GM23338 (cell line): ENCODE results near the gene DR1. TPM values are rescaled to one million over a fixed set of nuclear protein-coding genes. Genes with fewer than 3 reads are reported as not detected.

Experiments used
- ATAC-seq: fragments of 200-7000 bp; cut with Tn5 transposase; 3 replicates; pipeline ENCODE4 v1.9.1; 2020
- DNase-seq: peaks from one replicate; pipeline ENCODE4 v3.0.0-alpha.2; 2015; ENCODE audit warnings: low spot score
- H2AFZ ChIP-seq: fragments of 200-600 bp; sonication (generic); 2 replicates; pipeline ENCODE4 v1.8.0; 2016; ENCODE audit warnings: antibody characterized with exemption, mild to moderate bottlenecking, moderate library complexity
- H3F3A ChIP-seq: fragments of 200-600 bp; sonication (generic); replicated peaks from 2 replicates; pipeline ENCODE4 v1.8.0; 2017; ENCODE audit warnings: antibody characterized with exemption, mixed run types, low read depth
- H3K27ac ChIP-seq: fragments of 200-600 bp; sonication (generic); 2 replicates; pipeline ENCODE4 v1.6.1; 2016; ENCODE audit warnings: low read depth
- H3K27me3 ChIP-seq: fragments of 200-600 bp; sonication (generic); 2 replicates; pipeline ENCODE4 v1.8.0; 2016; ENCODE audit warnings: mild to moderate bottlenecking, mixed run types, moderate library complexity; ENCODE audit not compliant: insufficient read depth
- H3K36me3 ChIP-seq: fragments of 200-600 bp; sonication (generic); 2 replicates; pipeline ENCODE4 v1.8.0; 2016; ENCODE audit warnings: mild to moderate bottlenecking; ENCODE audit not compliant: insufficient read depth
- H3K4me1 ChIP-seq: fragments of 200-600 bp; sonication (generic); 2 replicates; pipeline ENCODE4 v1.8.0; 2016; ENCODE audit warnings: mild to moderate bottlenecking, moderate library complexity; ENCODE audit not compliant: insufficient read depth
- H3K4me2 ChIP-seq: fragments of 200-600 bp; sonication (generic); 2 replicates; pipeline ENCODE4 v1.7.1; 2017; ENCODE audit warnings: mixed run types
- H3K4me3 ChIP-seq: fragments of 200-600 bp; sonication (generic); 2 replicates; pipeline ENCODE4 v1.6.1; 2016; ENCODE audit warnings: mixed run types
- H3K79me2 ChIP-seq: fragments of 200-600 bp; sonication (generic); replicated peaks from 2 replicates; pipeline ENCODE4 v1.8.0; 2017; ENCODE audit warnings: mild to moderate bottlenecking; ENCODE audit not compliant: insufficient read depth
- H3K9me2 ChIP-seq: fragments of 200-600 bp; sonication (generic); 2 replicates; pipeline ENCODE4 v1.8.0; 2017; ENCODE audit not compliant: insufficient read depth
- H4K20me1 ChIP-seq: fragments of 200-600 bp; sonication (generic); replicated peaks from 2 replicates; pipeline ENCODE4 v1.8.0; 2017; ENCODE audit warnings: mild to moderate bottlenecking; ENCODE audit not compliant: insufficient read depth
- H3K27ac Mint-ChIP-seq: 2 replicates; pipeline ENCODE4 v1.8.0; 2020; ENCODE audit warnings: inconsistent platforms, mild to moderate bottlenecking, moderate library complexity, mixed read lengths
- H3K27me3 Mint-ChIP-seq: 3 replicates; pipeline ENCODE4 v1.8.0; 2022; ENCODE audit warnings: low read depth, mild to moderate bottlenecking, moderate library complexity, mixed read lengths, inconsistent platforms; ENCODE audit not compliant: insufficient read depth, poor library complexity
- H3K36me3 Mint-ChIP-seq: 3 replicates; pipeline ENCODE4 v1.8.0; 2021; ENCODE audit warnings: low read depth, mild to moderate bottlenecking, inconsistent platforms, moderate library complexity, mixed read lengths
- H3K4me1 Mint-ChIP-seq: 3 replicates; pipeline ENCODE4 v1.8.0; 2020; ENCODE audit warnings: mild to moderate bottlenecking, inconsistent platforms, mixed read lengths
- H3K4me3 Mint-ChIP-seq: 3 replicates; pipeline ENCODE4 v1.8.0; 2021; ENCODE audit warnings: moderate library complexity, mild to moderate bottlenecking, inconsistent platforms, mixed read lengths
- H3K9me3 Mint-ChIP-seq: 3 replicates; pipeline ENCODE4 v1.8.0; 2020; ENCODE audit warnings: moderate library complexity, mild to moderate bottlenecking, inconsistent platforms, mixed read lengths
- CREB1 ChIP-seq: fragments of 250-450 bp; sonication (Bioruptor Pico); IDR thresholded peaks from 2 replicates; pipeline ENCODE4 v1.5.0; 2020; ENCODE audit warnings: low read depth, mild to moderate bottlenecking, moderate library complexity
- EZH2 ChIP-seq: fragments of 200-600 bp; sonication (generic); IDR thresholded peaks from one replicate; pipeline ENCODE4 v1.8.0; 2017; ENCODE audit warnings: antibody characterized with exemption, mild to moderate bottlenecking, low read depth; ENCODE audit not compliant: unreplicated experiment
- NANOG ChIP-seq: IDR thresholded peaks from 2 replicates; pipeline ENCODE4 v1.6.1; 2016; ENCODE audit warnings: antibody characterized with exemption, borderline replicate concordance
- ZNF114 ChIP-seq: fragments of 250-450 bp; sonication (Bioruptor Pico); IDR thresholded peaks from 2 replicates; pipeline ENCODE4 v1.5.0; 2020; ENCODE audit warnings: mild to moderate bottlenecking, moderate library complexity
- polyA plus RNA-seq: library from polyadenylated mRNA; unstranded; fragments of >200 nt; fragmentation: Nextera tagmentation; extraction: Ambion mirVana; gene quantifications from 2 replicates; pipeline ENCODE4 v1.2.1, GENCODE V29; 2016
- total RNA-seq: library from RNA; depleted of rRNA; stranded (reverse); fragments of >200 nt; shearing (Covaris generic); gene quantifications from 2 replicates; pipeline ENCODE4 v1.2.3, GENCODE V29; 2014
- TF ChIP-seq, protein P1 (sequence below), 2 experiments: fragments of 200-600 bp in 1 of 2; sonication (generic) in 1 of 2; conservative IDR thresholded peaks; 2 replicates each; pipeline versions ENCODE4 v1.5.1 to v1.6.1; 2016 to 2017; ENCODE audit warnings: antibody characterized with exemption in 2 of 2, low read depth in 2 of 2, mild to moderate bottlenecking in 2 of 2, moderate library complexity in 1 of 2
- TF ChIP-seq, protein P2 (sequence below): fragments of 250-450 bp; sonication (Bioruptor Pico); IDR thresholded peaks from 2 replicates; pipeline ENCODE4 v1.5.0; 2020; ENCODE audit warnings: mild to moderate bottlenecking, moderate library complexity
- TF ChIP-seq, protein P3 (sequence below): IDR thresholded peaks from one replicate; pipeline ENCODE4 v1.6.1; 2018; ENCODE audit warnings: antibody characterized with exemption; ENCODE audit not compliant: unreplicated experiment

The DR1 gene
- total and polyA plus RNA-seq, 2 experiments from 2014 or later, result 20.9 to 61.2 TPM

DNA sequence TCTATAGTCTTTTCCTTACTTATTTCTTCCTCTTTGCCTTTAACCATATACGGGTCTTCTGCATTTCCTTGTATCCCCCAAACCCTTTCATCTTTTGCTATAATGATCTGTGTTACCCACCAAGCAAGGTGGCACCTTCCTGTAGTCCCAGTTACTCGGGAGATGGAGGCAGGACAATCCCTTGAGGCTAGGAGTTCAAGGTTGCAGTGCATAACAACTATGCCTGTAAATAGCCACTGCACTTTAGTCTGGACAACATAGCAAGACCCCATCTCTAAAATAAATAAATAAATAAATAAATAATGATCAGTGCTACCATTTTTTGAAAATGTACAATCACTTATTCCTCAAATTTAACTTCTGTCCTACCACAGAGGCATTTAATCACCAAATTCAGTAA, 11.5 kb downstream of the DR1 start:
- Mint-ChIP-seq H3K36me3 (peaks cover 61% of the 10 kb centered on the region), H3K4me3 (no peak overlapping the region), H3K4me1 (peaks cover 18% of the 10 kb centered on the region), H3K9me3 (no peaks in the 10 kb centered on the region), H3K27me3 (no peaks in the 10 kb centered on the region), H3K27ac (no peak overlapping the region)
- peaks cover 27% of the 10 kb centered on the region for H3K36me3 ChIP-seq
- no peak for ATAC-seq
- no peak for DNase-seq
- no peaks in the 10 kb centered on the region for H3F3A ChIP-seq
- peaks cover 87% of the 10 kb centered on the region for H3K79me2 ChIP-seq
- TF ChIP-seq, protein P1, sequence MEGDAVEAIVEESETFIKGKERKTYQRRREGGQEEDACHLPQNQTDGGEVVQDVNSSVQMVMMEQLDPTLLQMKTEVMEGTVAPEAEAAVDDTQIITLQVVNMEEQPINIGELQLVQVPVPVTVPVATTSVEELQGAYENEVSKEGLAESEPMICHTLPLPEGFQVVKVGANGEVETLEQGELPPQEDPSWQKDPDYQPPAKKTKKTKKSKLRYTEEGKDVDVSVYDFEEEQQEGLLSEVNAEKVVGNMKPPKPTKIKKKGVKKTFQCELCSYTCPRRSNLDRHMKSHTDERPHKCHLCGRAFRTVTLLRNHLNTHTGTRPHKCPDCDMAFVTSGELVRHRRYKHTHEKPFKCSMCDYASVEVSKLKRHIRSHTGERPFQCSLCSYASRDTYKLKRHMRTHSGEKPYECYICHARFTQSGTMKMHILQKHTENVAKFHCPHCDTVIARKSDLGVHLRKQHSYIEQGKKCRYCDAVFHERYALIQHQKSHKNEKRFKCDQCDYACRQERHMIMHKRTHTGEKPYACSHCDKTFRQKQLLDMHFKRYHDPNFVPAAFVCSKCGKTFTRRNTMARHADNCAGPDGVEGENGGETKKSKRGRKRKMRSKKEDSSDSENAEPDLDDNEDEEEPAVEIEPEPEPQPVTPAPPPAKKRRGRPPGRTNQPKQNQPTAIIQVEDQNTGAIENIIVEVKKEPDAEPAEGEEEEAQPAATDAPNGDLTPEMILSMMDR (conservative IDR thresholded peaks at IDR 0.05; ENCODE audit: low read depth in 2 of 2), result no peak
- no peak for TF ChIP-seq NANOG
- TF ChIP-seq, protein P2, sequence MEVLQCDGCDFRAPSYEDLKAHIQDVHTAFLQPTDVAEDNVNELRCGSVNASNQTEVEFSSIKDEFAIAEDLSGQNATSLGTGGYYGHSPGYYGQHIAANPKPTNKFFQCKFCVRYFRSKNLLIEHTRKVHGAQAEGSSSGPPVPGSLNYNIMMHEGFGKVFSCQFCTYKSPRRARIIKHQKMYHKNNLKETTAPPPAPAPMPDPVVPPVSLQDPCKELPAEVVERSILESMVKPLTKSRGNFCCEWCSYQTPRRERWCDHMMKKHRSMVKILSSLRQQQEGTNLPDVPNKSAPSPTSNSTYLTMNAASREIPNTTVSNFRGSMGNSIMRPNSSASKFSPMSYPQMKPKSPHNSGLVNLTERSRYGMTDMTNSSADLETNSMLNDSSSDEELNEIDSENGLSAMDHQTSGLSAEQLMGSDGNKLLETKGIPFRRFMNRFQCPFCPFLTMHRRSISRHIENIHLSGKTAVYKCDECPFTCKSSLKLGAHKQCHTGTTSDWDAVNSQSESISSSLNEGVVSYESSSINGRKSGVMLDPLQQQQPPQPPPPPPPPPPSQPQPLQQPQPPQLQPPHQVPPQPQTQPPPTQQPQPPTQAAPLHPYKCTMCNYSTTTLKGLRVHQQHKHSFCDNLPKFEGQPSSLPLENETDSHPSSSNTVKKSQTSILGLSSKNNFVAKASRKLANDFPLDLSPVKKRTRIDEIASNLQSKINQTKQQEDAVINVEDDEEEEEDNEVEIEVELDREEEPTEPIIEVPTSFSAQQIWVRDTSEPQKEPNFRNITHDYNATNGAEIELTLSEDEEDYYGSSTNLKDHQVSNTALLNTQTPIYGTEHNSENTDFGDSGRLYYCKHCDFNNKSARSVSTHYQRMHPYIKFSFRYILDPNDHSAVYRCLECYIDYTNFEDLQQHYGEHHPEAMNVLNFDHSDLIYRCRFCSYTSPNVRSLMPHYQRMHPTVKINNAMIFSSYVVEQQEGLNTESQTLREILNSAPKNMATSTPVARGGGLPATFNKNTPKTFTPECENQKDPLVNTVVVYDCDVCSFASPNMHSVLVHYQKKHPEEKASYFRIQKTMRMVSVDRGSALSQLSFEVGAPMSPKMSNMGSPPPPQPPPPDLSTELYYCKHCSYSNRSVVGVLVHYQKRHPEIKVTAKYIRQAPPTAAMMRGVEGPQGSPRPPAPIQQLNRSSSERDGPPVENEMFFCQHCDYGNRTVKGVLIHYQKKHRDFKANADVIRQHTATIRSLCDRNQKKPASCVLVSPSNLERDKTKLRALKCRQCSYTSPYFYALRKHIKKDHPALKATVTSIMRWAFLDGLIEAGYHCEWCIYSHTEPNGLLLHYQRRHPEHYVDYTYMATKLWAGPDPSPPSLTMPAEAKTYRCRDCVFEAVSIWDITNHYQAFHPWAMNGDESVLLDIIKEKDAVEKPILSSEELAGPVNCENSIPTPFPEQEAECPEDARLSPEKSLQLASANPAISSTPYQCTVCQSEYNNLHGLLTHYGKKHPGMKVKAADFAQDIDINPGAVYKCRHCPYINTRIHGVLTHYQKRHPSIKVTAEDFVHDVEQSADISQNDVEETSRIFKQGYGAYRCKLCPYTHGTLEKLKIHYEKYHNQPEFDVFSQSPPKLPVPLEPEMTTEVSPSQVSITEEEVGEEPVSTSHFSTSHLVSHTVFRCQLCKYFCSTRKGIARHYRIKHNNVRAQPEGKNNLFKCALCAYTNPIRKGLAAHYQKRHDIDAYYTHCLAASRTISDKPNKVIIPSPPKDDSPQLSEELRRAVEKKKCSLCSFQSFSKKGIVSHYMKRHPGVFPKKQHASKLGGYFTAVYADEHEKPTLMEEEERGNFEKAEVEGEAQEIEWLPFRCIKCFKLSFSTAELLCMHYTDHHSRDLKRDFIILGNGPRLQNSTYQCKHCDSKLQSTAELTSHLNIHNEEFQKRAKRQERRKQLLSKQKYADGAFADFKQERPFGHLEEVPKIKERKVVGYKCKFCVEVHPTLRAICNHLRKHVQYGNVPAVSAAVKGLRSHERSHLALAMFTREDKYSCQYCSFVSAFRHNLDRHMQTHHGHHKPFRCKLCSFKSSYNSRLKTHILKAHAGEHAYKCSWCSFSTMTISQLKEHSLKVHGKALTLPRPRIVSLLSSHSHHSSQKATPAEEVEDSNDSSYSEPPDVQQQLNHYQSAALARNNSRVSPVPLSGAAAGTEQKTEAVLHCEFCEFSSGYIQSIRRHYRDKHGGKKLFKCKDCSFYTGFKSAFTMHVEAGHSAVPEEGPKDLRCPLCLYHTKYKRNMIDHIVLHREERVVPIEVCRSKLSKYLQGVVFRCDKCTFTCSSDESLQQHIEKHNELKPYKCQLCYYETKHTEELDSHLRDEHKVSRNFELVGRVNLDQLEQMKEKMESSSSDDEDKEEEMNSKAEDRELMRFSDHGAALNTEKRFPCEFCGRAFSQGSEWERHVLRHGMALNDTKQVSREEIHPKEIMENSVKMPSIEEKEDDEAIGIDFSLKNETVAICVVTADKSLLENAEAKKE, result no peak
- TF ChIP-seq ZNF114 (CRISPR knock-in tag), result no peak
- TF ChIP-seq, protein P3, sequence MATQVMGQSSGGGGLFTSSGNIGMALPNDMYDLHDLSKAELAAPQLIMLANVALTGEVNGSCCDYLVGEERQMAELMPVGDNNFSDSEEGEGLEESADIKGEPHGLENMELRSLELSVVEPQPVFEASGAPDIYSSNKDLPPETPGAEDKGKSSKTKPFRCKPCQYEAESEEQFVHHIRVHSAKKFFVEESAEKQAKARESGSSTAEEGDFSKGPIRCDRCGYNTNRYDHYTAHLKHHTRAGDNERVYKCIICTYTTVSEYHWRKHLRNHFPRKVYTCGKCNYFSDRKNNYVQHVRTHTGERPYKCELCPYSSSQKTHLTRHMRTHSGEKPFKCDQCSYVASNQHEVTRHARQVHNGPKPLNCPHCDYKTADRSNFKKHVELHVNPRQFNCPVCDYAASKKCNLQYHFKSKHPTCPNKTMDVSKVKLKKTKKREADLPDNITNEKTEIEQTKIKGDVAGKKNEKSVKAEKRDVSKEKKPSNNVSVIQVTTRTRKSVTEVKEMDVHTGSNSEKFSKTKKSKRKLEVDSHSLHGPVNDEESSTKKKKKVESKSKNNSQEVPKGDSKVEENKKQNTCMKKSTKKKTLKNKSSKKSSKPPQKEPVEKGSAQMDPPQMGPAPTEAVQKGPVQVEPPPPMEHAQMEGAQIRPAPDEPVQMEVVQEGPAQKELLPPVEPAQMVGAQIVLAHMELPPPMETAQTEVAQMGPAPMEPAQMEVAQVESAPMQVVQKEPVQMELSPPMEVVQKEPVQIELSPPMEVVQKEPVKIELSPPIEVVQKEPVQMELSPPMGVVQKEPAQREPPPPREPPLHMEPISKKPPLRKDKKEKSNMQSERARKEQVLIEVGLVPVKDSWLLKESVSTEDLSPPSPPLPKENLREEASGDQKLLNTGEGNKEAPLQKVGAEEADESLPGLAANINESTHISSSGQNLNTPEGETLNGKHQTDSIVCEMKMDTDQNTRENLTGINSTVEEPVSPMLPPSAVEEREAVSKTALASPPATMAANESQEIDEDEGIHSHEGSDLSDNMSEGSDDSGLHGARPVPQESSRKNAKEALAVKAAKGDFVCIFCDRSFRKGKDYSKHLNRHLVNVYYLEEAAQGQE, result no peak
- TF ChIP-seq CREB1 (CRISPR knock-in tag), result no peak
- no peak for TF ChIP-seq EZH2
- H3K9me2 ChIP-seq, result no peaks in the 10 kb centered on the region
- H3K27me3 ChIP-seq, result no peaks in the 10 kb centered on the region
- 0 out of 2 replicates have a peak, but pooled peaks cover 9% of the 10 kb centered on the region for H4K20me1 ChIP-seq
- H3K27ac ChIP-seq, result peak overlapping the region; percentile 41; the same call in 1 of the 2 replicates
- peaks cover 20% of the 10 kb centered on the region for H3K4me1 ChIP-seq
- H3K4me2 ChIP-seq, result no peak overlapping the region
- H3K4me3 ChIP-seq, result no peak overlapping the region
- H2AFZ ChIP-seq, result no peak overlapping the region
